Duodenal mucosa (tissue), 2 donors: ENCODE results near the gene FBXO8.

Experiments used
- H3K27ac ChIP-seq: one replicate; pipeline ENCODE4 v1.7.0; 2013; ENCODE audit warnings: low read depth, low read length
- H3K27me3 ChIP-seq, 2 donors: one replicate each; pipeline ENCODE4 v1.7.0; 2013; ENCODE audit warnings: low read length in 2 of 2, control low read depth in 1 of 2; ENCODE audit not compliant: insufficient read depth in 2 of 2, control insufficient read depth in 1 of 2
- H3K36me3 ChIP-seq, 2 donors: one replicate each; pipeline ENCODE4 v1.7.0; 2013; ENCODE audit warnings: low read length in 2 of 2, control low read depth in 1 of 2; ENCODE audit not compliant: insufficient read depth in 2 of 2, control insufficient read depth in 1 of 2
- H3K4me1 ChIP-seq, 2 donors: one replicate each; pipeline ENCODE4 v1.7.0; 2013; ENCODE audit warnings: low read length in 2 of 2, control low read depth in 1 of 2; ENCODE audit not compliant: insufficient read depth in 2 of 2, control insufficient read depth in 1 of 2
- H3K4me3 ChIP-seq, 2 donors: one replicate each; pipeline ENCODE4 v1.7.0; 2013; ENCODE audit warnings: low read length in 2 of 2, low read depth in 1 of 2
- H3K9ac ChIP-seq, 2 donors: one replicate each; pipeline ENCODE4 v1.7.0; 2013; ENCODE audit warnings: low read length in 2 of 2, low read depth in 1 of 2
- H3K9me3 ChIP-seq, 2 donors: one replicate each; pipeline ENCODE4 v1.7.0; 2013; ENCODE audit warnings: low read length in 2 of 2, control low read depth in 1 of 2; ENCODE audit not compliant: control insufficient read depth in 1 of 2

The FBXO8 gene

GRCh38 chr4:174254613-174255012 lies 28.9 kb downstream of the FBXO8 start:
- H3K9ac ChIP-seq = no peak overlapping the region
- no peaks in the 10 kb centered on the region for H3K9me3 ChIP-seq
- no peak overlapping the region for H3K27ac ChIP-seq
- no peak overlapping the region for H3K4me3 ChIP-seq
- H3K27me3 ChIP-seq = no peaks in the 10 kb centered on the region
- no peaks in the 10 kb centered on the region for H3K4me1 ChIP-seq
- peaks cover 3 to 5% of the 10 kb centered on the region in 2 donors for H3K36me3 ChIP-seq

- H3K27ac ChIP-seq = no peak overlapping the region
- no peaks in the 10 kb centered on the region for H3K9me3 ChIP-seq
- H3K4me1 ChIP-seq = no peaks in the 10 kb centered on the region
- H3K4me3 ChIP-seq = no peak overlapping the region
- H3K27me3 ChIP-seq = no peaks in the 10 kb centered on the region
- H3K36me3 ChIP-seq = peaks cover 0 to 3% of the 10 kb centered on the region in 2 donors
- H3K9ac ChIP-seq = no peak overlapping the region
Measured at GRCh38 chr4:174252412-174252811, 31.1 kb downstream of the FBXO8 start.

DNA sequence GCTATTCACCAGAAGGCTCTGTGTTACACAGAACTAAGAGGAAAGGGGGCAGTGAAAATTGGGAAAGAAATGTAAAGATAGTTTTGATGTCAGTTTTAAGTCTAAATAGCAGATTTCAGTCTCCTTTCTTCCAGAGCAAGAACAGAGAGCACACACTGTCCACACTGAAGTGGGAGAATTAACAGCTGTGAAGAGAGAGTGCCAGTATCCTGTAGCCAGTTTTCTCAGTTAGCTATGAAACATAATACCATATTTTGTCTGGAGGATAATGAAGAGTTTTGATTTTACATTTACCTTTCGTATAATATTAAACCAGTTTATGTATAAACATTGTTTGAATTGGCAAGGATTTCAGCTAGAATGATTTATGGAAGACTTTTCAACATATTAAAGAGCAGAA lies 35.1 kb downstream of the FBXO8 start:
- Histone ChIP-seq H3K27me3 (no peaks in the 10 kb centered on the region), H3K9ac (no peak overlapping the region), H3K4me3 (no peak overlapping the region), H3K4me1 (no peaks in the 10 kb centered on the region), H3K9me3 (no peaks in the 10 kb centered on the region), H3K36me3 (no peaks in the 10 kb centered on the region), H3K27ac (no peak overlapping the region)

DNA sequence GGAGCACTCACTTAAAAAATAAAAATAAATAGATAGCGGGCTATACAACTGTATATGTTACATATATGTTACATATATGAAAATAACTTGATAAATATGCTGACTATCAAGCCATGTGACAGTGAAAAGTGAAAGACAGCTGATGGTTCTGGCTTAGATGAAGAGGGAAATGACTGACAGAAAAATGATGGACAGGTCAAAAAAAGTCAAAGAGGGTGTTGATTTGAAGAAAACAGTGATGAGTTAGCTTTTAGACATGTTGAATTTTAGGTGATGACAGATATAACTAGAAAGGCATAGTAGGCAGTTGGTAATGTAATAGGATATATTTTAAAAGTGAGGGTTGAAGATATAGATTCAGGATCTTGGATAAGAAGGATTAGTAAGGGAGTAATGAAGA lies 37.8 kb downstream of the FBXO8 start:
- no peak overlapping the region for H3K9ac ChIP-seq
- H3K4me1 ChIP-seq = no peaks in the 10 kb centered on the region
- no peaks in the 10 kb centered on the region for H3K27me3 ChIP-seq
- no peak overlapping the region for H3K4me3 ChIP-seq
- no peak overlapping the region for H3K27ac ChIP-seq
- no peaks in the 10 kb centered on the region for H3K36me3 ChIP-seq
- H3K9me3 ChIP-seq = no peaks in the 10 kb centered on the region

DNA sequence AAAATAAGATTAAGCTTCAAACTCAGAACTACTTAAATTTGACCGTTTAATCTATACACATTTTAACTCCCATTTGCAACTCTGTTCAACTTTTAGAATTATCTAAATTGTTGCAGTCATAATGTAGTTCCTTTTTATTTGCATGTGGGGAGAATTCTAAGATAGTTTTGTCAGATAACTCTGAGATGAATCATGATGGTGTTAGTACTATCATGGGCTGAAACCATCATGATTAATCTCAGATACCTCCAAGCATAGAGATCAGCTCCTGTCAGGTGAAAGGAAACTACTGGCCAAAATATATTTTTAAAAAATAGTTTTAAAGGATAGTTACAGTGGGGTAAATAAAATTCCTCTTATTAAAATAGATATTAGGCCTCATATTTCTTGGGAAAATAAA lies 39.0 kb downstream of the FBXO8 start:
- Histone ChIP-seq H3K9me3 (no peaks in the 10 kb centered on the region), H3K9ac (no peak overlapping the region), H3K27ac (no peak overlapping the region), H3K36me3 (no peaks in the 10 kb centered on the region), H3K27me3 (no peaks in the 10 kb centered on the region), H3K4me3 (no peak overlapping the region), H3K4me1 (no peaks in the 10 kb centered on the region)

GRCh38 chr4:174241162-174241561 lies 42.3 kb downstream of the FBXO8 start:
- Histone ChIP-seq H3K9me3 (no peaks in the 10 kb centered on the region), H3K9ac (no peak overlapping the region), H3K4me3 (no peak overlapping the region), H3K27ac (no peak overlapping the region), H3K36me3 (no peaks in the 10 kb centered on the region), H3K4me1 (no peaks in the 10 kb centered on the region), H3K27me3 (no peaks in the 10 kb centered on the region)

GRCh38 chr4:174236359-174236758 lies 47.1 kb downstream of the FBXO8 start:
- Histone ChIP-seq H3K27ac (no peak overlapping the region), H3K9me3 (no peaks in the 10 kb centered on the region), H3K27me3 (no peaks in the 10 kb centered on the region), H3K36me3 (no peaks in the 10 kb centered on the region), H3K4me1 (no peaks in the 10 kb centered on the region), H3K4me3 (no peak overlapping the region), H3K9ac (no peak overlapping the region)

GRCh38 chr4:174230680-174231079 lies 52.8 kb downstream of the FBXO8 start:
- H3K9me3 ChIP-seq = no peaks in the 10 kb centered on the region
- H3K27ac ChIP-seq = no peak overlapping the region
- H3K36me3 ChIP-seq = no peaks in the 10 kb centered on the region
- no peak overlapping the region for H3K4me3 ChIP-seq
- no peaks in the 10 kb centered on the region for H3K4me1 ChIP-seq
- no peaks in the 10 kb centered on the region for H3K27me3 ChIP-seq
- H3K9ac ChIP-seq = no peak overlapping the region

- H3K4me1 ChIP-seq = no peaks in the 10 kb centered on the region
- no peaks in the 10 kb centered on the region for H3K9me3 ChIP-seq
- no peak overlapping the region for H3K27ac ChIP-seq
- no peaks in the 10 kb centered on the region for H3K36me3 ChIP-seq
- H3K27me3 ChIP-seq = no peaks in the 10 kb centered on the region
- no peak overlapping the region for H3K4me3 ChIP-seq
- no peak overlapping the region for H3K9ac ChIP-seq
Measured at GRCh38 chr4:174230148-174230547, 53.3 kb downstream of the FBXO8 start.

- no peak overlapping the region for H3K4me3 ChIP-seq
- H3K27me3 ChIP-seq = no peaks in the 10 kb centered on the region
- no peaks in the 10 kb centered on the region for H3K36me3 ChIP-seq
- no peaks in the 10 kb centered on the region for H3K4me1 ChIP-seq
- H3K27ac ChIP-seq = no peak overlapping the region
- no peak overlapping the region for H3K9ac ChIP-seq
- H3K9me3 ChIP-seq = no peaks in the 10 kb centered on the region
Measured at GRCh38 chr4:174228988-174229387, 54.5 kb downstream of the FBXO8 start.

GRCh38 chr4:174225349-174226049 lies 58.0 kb downstream of the FBXO8 start:
- H3K9ac ChIP-seq = no peak overlapping the region
- H3K27me3 ChIP-seq = peaks cover 0 to 2% of the 10 kb centered on the region in 2 donors
- H3K36me3 ChIP-seq = no peaks in the 10 kb centered on the region
- H3K27ac ChIP-seq = no peak overlapping the region
- no peaks in the 10 kb centered on the region for H3K4me1 ChIP-seq
- no peaks in the 10 kb centered on the region for H3K9me3 ChIP-seq
- H3K4me3 ChIP-seq = no peak overlapping the region
